Measurements from ENCODE around the gene DPM2.

DNA sequence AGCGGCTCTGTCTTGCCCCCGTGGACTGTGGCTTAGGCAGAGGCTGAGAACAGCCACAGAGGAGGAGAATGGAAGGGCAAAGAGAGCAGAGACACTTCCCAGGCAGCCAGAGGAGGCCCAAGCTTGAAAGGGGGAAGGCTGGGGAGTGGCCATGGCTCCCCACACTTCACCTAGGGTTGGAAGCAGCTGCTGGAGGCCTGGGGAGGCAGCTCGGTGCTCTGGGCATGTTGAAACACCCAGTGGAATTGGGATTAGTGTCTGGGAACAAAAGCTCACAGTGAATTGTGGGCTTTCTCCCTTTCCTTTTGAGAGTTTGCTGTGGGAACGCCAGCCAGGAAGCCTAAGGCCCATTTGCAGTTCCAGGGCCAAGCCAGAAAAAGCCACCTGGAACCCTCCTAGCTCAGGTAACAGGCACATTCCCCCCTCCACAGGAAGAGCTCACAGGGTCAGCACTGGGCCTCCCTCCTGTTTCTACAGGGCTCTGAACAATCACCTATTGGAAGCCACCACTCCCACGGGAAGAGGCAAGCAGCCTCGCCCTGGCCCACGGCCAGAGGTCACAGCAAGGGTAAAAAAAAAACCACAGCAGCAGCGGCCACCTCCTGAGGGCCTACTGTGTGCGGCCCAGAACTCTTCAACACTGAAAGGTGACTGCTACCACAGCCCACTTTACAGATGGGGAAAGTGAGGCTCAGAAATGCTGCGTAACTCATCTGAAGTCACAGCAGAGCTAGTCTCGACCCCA, 22.9 kb upstream of the DPM2 start:
- TF ChIP-seq ZNF384 (IDR thresholded peaks at IDR 0.05) (no peak), FOXA1 (IDR thresholded peaks at IDR 0.05) (no peak), SP1 (IDR thresholded peaks at IDR 0.05) (no peak), NFRKB (IDR thresholded peaks at IDR 0.05) (no peak), BHLHE40 (IDR thresholded peaks at IDR 0.05; ENCODE audit: borderline replicate concordance) (no peak), FOXM1 (IDR thresholded peaks at IDR 0.05; ENCODE audit: borderline replicate concordance) (no peak), FOXK2 (IDR thresholded peaks at IDR 0.05) (no peak), ELF4 (IDR thresholded peaks at IDR 0.05) (no peak), HDGF (IDR thresholded peaks at IDR 0.05; ENCODE audit: borderline replicate concordance) (no peak), LEF1 (IDR thresholded peaks at IDR 0.05; ENCODE audit: borderline replicate concordance) (no peak), SUZ12 (IDR thresholded peaks at IDR 0.05) (no peak), TARDBP (IDR thresholded peaks at IDR 0.05) (no peak)
- TF ChIP-seq, protein P1, sequence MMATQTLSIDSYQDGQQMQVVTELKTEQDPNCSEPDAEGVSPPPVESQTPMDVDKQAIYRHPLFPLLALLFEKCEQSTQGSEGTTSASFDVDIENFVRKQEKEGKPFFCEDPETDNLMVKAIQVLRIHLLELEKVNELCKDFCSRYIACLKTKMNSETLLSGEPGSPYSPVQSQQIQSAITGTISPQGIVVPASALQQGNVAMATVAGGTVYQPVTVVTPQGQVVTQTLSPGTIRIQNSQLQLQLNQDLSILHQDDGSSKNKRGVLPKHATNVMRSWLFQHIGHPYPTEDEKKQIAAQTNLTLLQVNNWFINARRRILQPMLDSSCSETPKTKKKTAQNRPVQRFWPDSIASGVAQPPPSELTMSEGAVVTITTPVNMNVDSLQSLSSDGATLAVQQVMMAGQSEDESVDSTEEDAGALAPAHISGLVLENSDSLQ (IDR thresholded peaks at IDR 0.05): no peak

Data from HEK293T (cell line).